Measurements from ENCODE around the gene SCN9A.

SCN9A gene

GRCh38 chr2:166188084-166188483, 187.7 kb downstream of the SCN9A start:
- Histone ChIP-seq H3K36me3 (ENCODE audit: control insufficient read depth in 1 of 2, insufficient read depth in 2 of 2, low read length in 2 of 2) (no peaks in the 10 kb centered on the region), H3K14ac (ENCODE audit: low read length) (no peak overlapping the region), H4K12ac (ENCODE audit: low read depth, low read length) (no peak overlapping the region), H3K27me3 (ENCODE audit: insufficient read depth, low read length) (no peaks in the 10 kb centered on the region), H3K4me1 (ENCODE audit: control insufficient read depth in 1 of 2, insufficient read depth in 2 of 2, low read length in 2 of 2) (peaks cover 0 to 2% of the 10 kb centered on the region in 2 experiments), H3K79me1 (ENCODE audit: low read length) (no peaks in the 10 kb centered on the region), H3K18ac (ENCODE audit: low read length) (no peak overlapping the region), H2BK12ac (ENCODE audit: low read length) (no peak overlapping the region), H3K27ac (ENCODE audit: low read depth, low read length) (no peak overlapping the region), H3K79me2 (ENCODE audit: control insufficient read depth, insufficient read depth, low read length, poor library complexity) (no peaks in the 10 kb centered on the region), H4K8ac (ENCODE audit: low read depth, low read length) (no peak overlapping the region), H3K4me2 (ENCODE audit: low read length) (no peak overlapping the region), H2BK5ac (ENCODE audit: low read depth, low read length, poor library complexity) (no peak overlapping the region), H2AK5ac (ENCODE audit: low read length) (no peak overlapping the region), H3K9ac (ENCODE audit: low read length) (no peak overlapping the region), H2BK120ac (ENCODE audit: insufficient read depth, low read length, poor library complexity) (no peak overlapping the region), H2AFZ (ENCODE audit: insufficient read depth, low read length, poor library complexity) (no peak overlapping the region), H4K91ac (ENCODE audit: low read depth, low read length) (no peak overlapping the region), H3K4me3 (ENCODE audit: low read depth, low read length) (no peak overlapping the region), H3K9me3 (ENCODE audit: insufficient read depth, low read depth, low read length) (no peaks in the 10 kb centered on the region), H3K4ac (ENCODE audit: low read depth, low read length) (no peak overlapping the region), H3K23ac (ENCODE audit: low read length) (no peak overlapping the region)
- no peak for DNase-seq
- no CpG with 5 or more reads among the region's 3 CpGs for WGBS (ENCODE audit: extremely low coverage, insufficient coverage, insufficient read length)

- no peaks in the 10 kb centered on the region for H3K79me2 ChIP-seq (ENCODE audit: control insufficient read depth, insufficient read depth, low read length, poor library complexity)
- no CpG with 5 or more reads among the region's 3 CpGs for WGBS (ENCODE audit: extremely low coverage, insufficient coverage, insufficient read length)
- H2BK12ac ChIP-seq (ENCODE audit: low read length): no peak overlapping the region
- no peak overlapping the region for H3K4me3 ChIP-seq (ENCODE audit: low read depth, low read length)
- peak; percentile 41 to 91 for DNase-seq
- no peak overlapping the region for H2BK120ac ChIP-seq (ENCODE audit: insufficient read depth, low read length, poor library complexity)
- H3K27ac ChIP-seq (ENCODE audit: low read depth, low read length): no peak overlapping the region
- H2BK5ac ChIP-seq (ENCODE audit: low read depth, low read length, poor library complexity): no peak overlapping the region
- H2AK5ac ChIP-seq (ENCODE audit: low read length): no peak overlapping the region
- no peaks in the 10 kb centered on the region for H3K9me3 ChIP-seq (ENCODE audit: insufficient read depth, low read depth, low read length)
- H2AFZ ChIP-seq (ENCODE audit: insufficient read depth, low read length, poor library complexity): no peak overlapping the region
- no peaks in the 10 kb centered on the region for H3K36me3 ChIP-seq (ENCODE audit: control insufficient read depth in 1 of 2, insufficient read depth in 2 of 2, low read length in 2 of 2)
- H4K12ac ChIP-seq (ENCODE audit: low read depth, low read length): no peak overlapping the region
- H3K79me1 ChIP-seq (ENCODE audit: low read length): no peaks in the 10 kb centered on the region
- no peak overlapping the region for H3K4me2 ChIP-seq (ENCODE audit: low read length)
- no peak overlapping the region for H4K91ac ChIP-seq (ENCODE audit: low read depth, low read length)
- H3K27me3 ChIP-seq (ENCODE audit: insufficient read depth, low read length): no peaks in the 10 kb centered on the region
- no peak overlapping the region for H3K4ac ChIP-seq (ENCODE audit: low read depth, low read length)
- no peak overlapping the region for H3K14ac ChIP-seq (ENCODE audit: low read length)
- no peak overlapping the region for H3K23ac ChIP-seq (ENCODE audit: low read length)
- H4K8ac ChIP-seq (ENCODE audit: low read depth, low read length): no peak overlapping the region
- H3K9ac ChIP-seq (ENCODE audit: low read length): no peak overlapping the region
- no peak overlapping the region for H3K18ac ChIP-seq (ENCODE audit: low read length)
- H3K4me1 ChIP-seq (ENCODE audit: control insufficient read depth in 1 of 2, insufficient read depth in 2 of 2, low read length in 2 of 2): peaks cover 0 to 2% of the 10 kb centered on the region in 2 experiments
Observed at GRCh38 chr2:166184789-166185188, 191.0 kb downstream of the SCN9A start.

GRCh38 chr2:166181813-166182154, 194.0 kb downstream of the SCN9A start:
- Histone ChIP-seq H2AK5ac (ENCODE audit: low read length) (no peak overlapping the region), H3K9ac (ENCODE audit: low read length) (no peak overlapping the region), H3K14ac (ENCODE audit: low read length) (no peak overlapping the region), H3K4me1 (ENCODE audit: control insufficient read depth in 1 of 2, insufficient read depth in 2 of 2, low read length in 2 of 2) (peaks cover 0 to 2% of the 10 kb centered on the region in 2 experiments), H3K79me1 (ENCODE audit: low read length) (no peaks in the 10 kb centered on the region), H3K23ac (ENCODE audit: low read length) (no peak overlapping the region), H2AFZ (ENCODE audit: insufficient read depth, low read length, poor library complexity) (no peak overlapping the region), H4K12ac (ENCODE audit: low read depth, low read length) (no peak overlapping the region), H3K4ac (ENCODE audit: low read depth, low read length) (no peak overlapping the region), H2BK120ac (ENCODE audit: insufficient read depth, low read length, poor library complexity) (no peak overlapping the region), H3K4me3 (ENCODE audit: low read depth, low read length) (no peak overlapping the region), H3K18ac (ENCODE audit: low read length) (no peak overlapping the region), H4K91ac (ENCODE audit: low read depth, low read length) (no peak overlapping the region), H2BK5ac (ENCODE audit: low read depth, low read length, poor library complexity) (no peak overlapping the region), H3K79me2 (ENCODE audit: control insufficient read depth, insufficient read depth, low read length, poor library complexity) (no peaks in the 10 kb centered on the region), H3K9me3 (ENCODE audit: insufficient read depth, low read depth, low read length) (no peaks in the 10 kb centered on the region), H3K27ac (ENCODE audit: low read depth, low read length) (no peak overlapping the region), H2BK12ac (ENCODE audit: low read length) (no peak overlapping the region), H4K8ac (ENCODE audit: low read depth, low read length) (no peak overlapping the region), H3K4me2 (ENCODE audit: low read length) (no peak overlapping the region), H3K36me3 (ENCODE audit: control insufficient read depth in 1 of 2, insufficient read depth in 2 of 2, low read length in 2 of 2) (no peaks in the 10 kb centered on the region), H3K27me3 (ENCODE audit: insufficient read depth, low read length) (no peaks in the 10 kb centered on the region)
- WGBS (ENCODE audit: extremely low coverage, insufficient coverage, insufficient read length): no CpG with 5 or more reads among the region's 3 CpGs
- no peak for DNase-seq

- no peak overlapping the region for H2AFZ ChIP-seq (ENCODE audit: insufficient read depth, low read length, poor library complexity)
- no peaks in the 10 kb centered on the region for H3K9me3 ChIP-seq (ENCODE audit: insufficient read depth, low read depth, low read length)
- no peak overlapping the region for H3K4me3 ChIP-seq (ENCODE audit: low read depth, low read length)
- peak overlapping the region; percentile 3 for H3K9ac ChIP-seq (ENCODE audit: low read length)
- no peak overlapping the region for H3K4me2 ChIP-seq (ENCODE audit: low read length)
- no peaks in the 10 kb centered on the region for H3K79me2 ChIP-seq (ENCODE audit: control insufficient read depth, insufficient read depth, low read length, poor library complexity)
- H2BK12ac ChIP-seq (ENCODE audit: low read length): no peak overlapping the region
- no peak overlapping the region for H4K8ac ChIP-seq (ENCODE audit: low read depth, low read length)
- peaks cover 0 to 2% of the 10 kb centered on the region in 2 experiments for H3K4me1 ChIP-seq (ENCODE audit: control insufficient read depth in 1 of 2, insufficient read depth in 2 of 2, low read length in 2 of 2)
- no peak overlapping the region for H2BK5ac ChIP-seq (ENCODE audit: low read depth, low read length, poor library complexity)
- no peak overlapping the region for H4K12ac ChIP-seq (ENCODE audit: low read depth, low read length)
- H3K18ac ChIP-seq (ENCODE audit: low read length): no peak overlapping the region
- WGBS (ENCODE audit: extremely low coverage, insufficient coverage, insufficient read length): no CpG with 5 or more reads among the region's 24 CpGs
- H2AK5ac ChIP-seq (ENCODE audit: low read length): no peak overlapping the region
- H3K27me3 ChIP-seq (ENCODE audit: insufficient read depth, low read length): no peaks in the 10 kb centered on the region
- peak; percentile 34 to 79 for DNase-seq
- H3K4ac ChIP-seq (ENCODE audit: low read depth, low read length): no peak overlapping the region
- H3K14ac ChIP-seq (ENCODE audit: low read length): no peak overlapping the region
- no peak overlapping the region for H4K91ac ChIP-seq (ENCODE audit: low read depth, low read length)
- H3K79me1 ChIP-seq (ENCODE audit: low read length): no peaks in the 10 kb centered on the region
- no peak overlapping the region for H2BK120ac ChIP-seq (ENCODE audit: insufficient read depth, low read length, poor library complexity)
- H3K36me3 ChIP-seq (ENCODE audit: control insufficient read depth in 1 of 2, insufficient read depth in 2 of 2, low read length in 2 of 2): no peaks in the 10 kb centered on the region
- no peak overlapping the region for H3K27ac ChIP-seq (ENCODE audit: low read depth, low read length)
- H3K23ac ChIP-seq (ENCODE audit: low read length): no peak overlapping the region
Observed at GRCh38 chr2:166180951-166181812, 194.6 kb downstream of the SCN9A start.
